ENCODE results near the gene ARL6IP1.
"Not testable (repeated sequence)": the region's sequence is repeated elsewhere in the genome, so short reads cannot be mapped to it uniquely, and the experiment has no call there.

ARL6IP1 gene

GRCh38 chr16:18799500-18799899, 1.8 kb downstream of the ARL6IP1 start:
- DNase-seq (ENCODE audit: low spot score) = no peak

- DNase-seq (ENCODE audit: low spot score) = no peak
Observed at GRCh38 chr16:18797746-18798145, 3.6 kb downstream of the ARL6IP1 start.

GRCh38 chr16:18796377-18796776, 5.0 kb downstream of the ARL6IP1 start:
- no peak for DNase-seq (ENCODE audit: low spot score)

GRCh38 chr16:18792836-18793433, 8.4 kb downstream of the ARL6IP1 start:
- DNase-seq (ENCODE audit: low spot score) = no peak

- DNase-seq (ENCODE audit: low spot score) = peak; percentile 98
Observed at GRCh38 chr16:18789850-18790706, 11.3 kb downstream of the ARL6IP1 start, which contains the start of gene RPS15A. Gene RPS15A, minus strand, starts transcription at chr16:18790334. Its CDS starts 1,221 bp downstream, at chr16:18789113.

- DNase-seq (ENCODE audit: low spot score) = no peak
Observed at GRCh38 chr16:18789515-18789849, 11.9 kb downstream of the ARL6IP1 start.

GRCh38 chr16:18788828-18789514, 12.4 kb downstream of the ARL6IP1 start:
- peak; percentile 21 for DNase-seq (ENCODE audit: low spot score)

- no peak for DNase-seq (ENCODE audit: low spot score)
Observed at GRCh38 chr16:18784917-18785623, 16.3 kb downstream of the ARL6IP1 start.

- DNase-seq (ENCODE audit: low spot score) = no peak
Observed at GRCh38 chr16:18783430-18784341, 17.7 kb downstream of the ARL6IP1 start.

- DNase-seq (ENCODE audit: low spot score) = no peak
Observed at GRCh38 chr16:18782697-18783429, 18.5 kb downstream of the ARL6IP1 start.

- DNase-seq (ENCODE audit: low spot score) = not testable (repeated sequence)
Observed at GRCh38 chr16:18781232-18781631, 20.1 kb downstream of the ARL6IP1 start.

GRCh38 chr16:18780460-18781026, 20.8 kb downstream of the ARL6IP1 start:
- not testable (repeated sequence) for DNase-seq (ENCODE audit: low spot score)

- DNase-seq (ENCODE audit: low spot score) = not testable (repeated sequence)
Observed at GRCh38 chr16:18777664-18778063, 23.7 kb downstream of the ARL6IP1 start.

GRCh38 chr16:18776334-18776733, 25.0 kb downstream of the ARL6IP1 start:
- DNase-seq (ENCODE audit: low spot score) = not testable (repeated sequence)

- not testable (repeated sequence) for DNase-seq (ENCODE audit: low spot score)
Observed at GRCh38 chr16:18774651-18775050, 26.7 kb downstream of the ARL6IP1 start.

GRCh38 chr16:18772171-18772570, 29.2 kb downstream of the ARL6IP1 start:
- not testable (repeated sequence) for DNase-seq (ENCODE audit: low spot score)

GRCh38 chr16:18770336-18770962, 30.9 kb downstream of the ARL6IP1 start:
- DNase-seq (ENCODE audit: low spot score) = not testable (repeated sequence)

GRCh38 chr16:18767217-18767616, 34.1 kb downstream of the ARL6IP1 start:
- DNase-seq (ENCODE audit: low spot score) = not testable (repeated sequence)

- DNase-seq (ENCODE audit: low spot score) = not testable (repeated sequence)
Observed at GRCh38 chr16:18762713-18763112, 38.6 kb downstream of the ARL6IP1 start.

All from AG20443 (cell line).